ENCODE data around the gene IKZF3.

Gene IKZF3

GRCh38 chr17:39870776-39871175, 6.7 kb upstream of the IKZF3 start:
- ChIA-PET POLR2A (no interaction called here), CTCF (interaction anchor here (1.1 kb wide), 1 partner anchor 14 kb away, joined by 3 read pairs; no protein-coding TSS in a partner anchor)
- DNase-seq (ENCODE audit: extremely low spot score), result no peak
- TF ChIP-seq CTCF (IDR thresholded peaks at IDR 0.05; ENCODE audit: control extremely low read depth, extremely low read depth, low read depth, missing control alignments), result no peak

- no peak for TF ChIP-seq CTCF (IDR thresholded peaks at IDR 0.05; ENCODE audit: control extremely low read depth, extremely low read depth, low read depth, missing control alignments)
- ChIA-PET CTCF (no interaction called here), POLR2A (no interaction called here)
- no peak for DNase-seq (ENCODE audit: extremely low spot score)
Observed at GRCh38 chr17:39868554-39868942, 4.4 kb upstream of the IKZF3 start.

- no peak for TF ChIP-seq CTCF (IDR thresholded peaks at IDR 0.05; ENCODE audit: control extremely low read depth, extremely low read depth, low read depth, missing control alignments)
- CTCF ChIA-PET, result no interaction called here
- DNase-seq (ENCODE audit: extremely low spot score), result peak; percentile 46
- POLR2A ChIA-PET, result no interaction called here
Observed at GRCh38 chr17:39867880-39868553, 3.9 kb upstream of the IKZF3 start, which contains the start of gene ZPBP2. Gene ZPBP2 (plus strand): TSS chr17:39868202. CDS start chr17:39868355, 153 bp downstream.

- CTCF ChIA-PET, result no interaction called here
- no peak for TF ChIP-seq CTCF (IDR thresholded peaks at IDR 0.05; ENCODE audit: control extremely low read depth, extremely low read depth, low read depth, missing control alignments)
- peak; percentile 75 for DNase-seq (ENCODE audit: extremely low spot score)
- POLR2A ChIA-PET, result no interaction called here
Observed at GRCh38 chr17:39867084-39867879, 3.2 kb upstream of the IKZF3 start.

- TF ChIP-seq CTCF (IDR thresholded peaks at IDR 0.05; ENCODE audit: control extremely low read depth, extremely low read depth, low read depth, missing control alignments), result no peak
- POLR2A ChIA-PET, result no interaction called here
- DNase-seq (ENCODE audit: extremely low spot score), result no peak
- CTCF ChIA-PET, result interaction anchor here (1.3 to 1.5 kb wide), 2 partner anchors 32 to 62 kb away, joined by 3 to 4 read pairs; no protein-coding TSS in a partner anchor
Observed at GRCh38 chr17:39866013-39866730, 2.1 kb upstream of the IKZF3 start.

GRCh38 chr17:39863244-39863917, 731 bp downstream of the IKZF3 start:
- no peak for TF ChIP-seq CTCF (IDR thresholded peaks at IDR 0.05; ENCODE audit: control extremely low read depth, extremely low read depth, low read depth, missing control alignments)
- ChIA-PET POLR2A (interaction anchor here (0.6 kb wide), 1 partner anchor 61 kb away, joined by 6 read pairs; no protein-coding TSS in a partner anchor), CTCF (interaction anchor here (1.0 to 2.2 kb wide), 7 partner anchors 17 to 134 kb away, joined by 3 to 8 read pairs (median 5); partner anchors contain the start of gene MIEN1)
- no peak for DNase-seq (ENCODE audit: extremely low spot score)
